Activated T-cell treated with anti-CD3 and anti-CD28 coated beads, Interleukin-2, amount 50 U/mL, for 24 hours (primary cell): Measurements from ENCODE around the gene SCYGR5.
"Not testable (repeated sequence)": the region's sequence is repeated elsewhere in the genome, so short reads cannot be mapped to it uniquely, and the experiment has no call there.

Experiments used
- DNase-seq: peaks from one replicate; pipeline ENCODE4 v3.0.0-alpha.2; 2020
- H3K27ac Mint-ChIP-seq: 2 replicates; pipeline ENCODE4 v1.8.0; 2020; ENCODE audit warnings: mild to moderate bottlenecking, mixed read lengths
- H3K27me3 Mint-ChIP-seq: 2 replicates; pipeline ENCODE4 v1.8.0; 2020; ENCODE audit warnings: mixed read lengths
- H3K36me3 Mint-ChIP-seq: 2 replicates; pipeline ENCODE4 v1.8.0; 2020; ENCODE audit warnings: low read depth, mixed read lengths
- H3K4me1 Mint-ChIP-seq: 2 replicates; pipeline ENCODE4 v1.8.0; 2020; ENCODE audit warnings: low read depth, mixed read lengths
- H3K4me3 Mint-ChIP-seq: 2 replicates; pipeline ENCODE4 v1.8.0; 2020; ENCODE audit warnings: mild to moderate bottlenecking, moderate library complexity, mixed read lengths
- H3K9me3 Mint-ChIP-seq: 2 replicates; pipeline ENCODE4 v1.8.0; 2020; ENCODE audit warnings: mixed read lengths

Gene SCYGR5

DNA sequence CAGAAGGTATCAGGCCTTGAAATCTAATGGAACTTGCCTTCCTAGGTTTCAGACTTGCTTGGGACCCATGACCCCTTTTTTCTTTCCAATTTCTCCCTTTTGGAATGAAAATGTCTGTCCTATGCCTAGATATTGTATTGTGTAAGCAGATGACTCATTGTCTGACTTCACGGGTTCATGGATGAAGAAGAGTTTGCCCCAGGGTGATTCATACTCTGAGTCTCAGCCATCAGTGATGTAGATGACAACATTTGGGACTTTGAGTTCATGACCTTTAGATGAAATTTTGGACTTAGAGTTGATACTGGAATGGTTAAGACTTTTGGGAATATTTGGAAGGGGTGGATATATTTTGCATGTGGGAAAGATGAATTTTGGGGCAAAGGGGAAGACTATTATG lies 11.2 kb upstream of the SCYGR5 start:
- Mint-ChIP-seq H3K4me1 (peaks cover 3% of the 10 kb centered on the region), H3K27ac (no peak overlapping the region), H3K9me3 (no peaks in the 10 kb centered on the region), H3K27me3 (peaks cover 5% of the 10 kb centered on the region), H3K4me3 (no peak overlapping the region), H3K36me3 (no peaks in the 10 kb centered on the region)
- DNase-seq: no peak

DNA sequence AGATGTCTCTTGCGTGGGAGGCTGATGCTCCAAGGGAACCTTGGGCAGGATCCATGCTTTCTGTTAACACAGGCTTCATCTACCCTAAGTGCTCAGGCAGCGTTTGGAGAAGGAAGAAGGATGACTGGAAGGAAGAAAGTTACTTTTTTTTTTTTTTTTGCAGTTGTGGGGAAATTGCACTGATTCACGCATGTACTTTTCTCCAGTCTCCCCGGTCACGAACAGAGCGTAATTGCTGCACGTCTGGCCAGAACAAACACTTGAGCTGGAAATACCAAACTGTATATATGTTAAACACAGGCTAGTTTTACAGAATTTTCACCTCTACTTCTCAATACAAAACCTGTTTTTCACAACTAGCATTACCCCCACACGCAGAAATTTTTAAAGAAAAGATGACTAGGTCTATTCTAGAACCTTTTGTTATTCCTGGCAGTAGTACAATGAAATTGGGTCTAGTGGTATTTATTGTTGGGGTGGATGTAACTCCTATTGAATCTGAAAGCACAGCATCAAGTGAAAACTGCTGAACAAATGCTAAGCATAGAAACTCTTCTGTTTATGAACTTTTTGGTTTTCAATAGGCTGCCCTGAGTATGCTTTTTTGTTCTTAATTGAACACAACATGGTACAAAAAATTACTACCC lies 9.3 kb upstream of the SCYGR5 start:
- no peak for DNase-seq
- Mint-ChIP-seq H3K4me3 (no peak overlapping the region), H3K27ac (no peak overlapping the region)

DNA sequence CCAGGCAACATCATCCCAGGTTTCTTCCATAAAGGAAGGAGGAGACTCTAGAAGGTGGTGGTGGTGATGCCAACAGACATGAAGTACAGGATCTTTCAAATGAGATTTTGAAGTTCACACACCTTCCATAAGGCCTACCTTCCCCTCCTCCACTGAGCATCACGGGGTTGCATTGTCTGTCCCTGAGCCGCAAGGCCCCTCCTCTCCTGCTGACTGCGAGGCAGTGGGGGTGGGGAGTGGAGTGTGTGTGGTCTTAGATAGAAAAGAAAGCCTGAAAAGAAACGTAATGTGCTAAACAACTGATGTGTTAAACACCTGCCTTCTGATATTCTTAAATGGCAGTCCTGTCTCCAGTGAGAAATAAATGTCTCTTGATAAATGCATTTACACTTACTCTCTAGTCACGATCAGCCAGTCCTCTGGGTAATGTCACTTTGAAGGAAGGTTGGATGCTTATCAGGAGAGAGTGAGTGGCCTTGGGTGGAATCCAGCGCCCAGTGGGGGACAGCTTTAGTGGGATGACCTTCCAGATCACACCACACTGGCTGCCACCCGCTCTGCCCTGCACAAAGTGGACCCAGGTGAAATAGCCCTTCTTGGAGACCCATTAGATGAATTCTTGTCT lies 5.5 kb upstream of the SCYGR5 start:
- no peak overlapping the region for H3K4me3 Mint-ChIP-seq
- no peaks in the 10 kb centered on the region for H3K4me1 Mint-ChIP-seq
- no peaks in the 10 kb centered on the region for H3K9me3 Mint-ChIP-seq
- no peaks in the 10 kb centered on the region for H3K36me3 Mint-ChIP-seq
- H3K27ac Mint-ChIP-seq: no peak overlapping the region
- DNase-seq: no peak
- peaks cover 3% of the 10 kb centered on the region for H3K27me3 Mint-ChIP-seq

More for the DNA sequence above, 9.3 kb upstream of the SCYGR5 start:
- H3K27me3 Mint-ChIP-seq: no peaks in the 10 kb centered on the region
- H3K4me1 Mint-ChIP-seq: peaks cover 3% of the 10 kb centered on the region
- no peaks in the 10 kb centered on the region for H3K36me3 Mint-ChIP-seq
- H3K9me3 Mint-ChIP-seq: no peaks in the 10 kb centered on the region

DNA sequence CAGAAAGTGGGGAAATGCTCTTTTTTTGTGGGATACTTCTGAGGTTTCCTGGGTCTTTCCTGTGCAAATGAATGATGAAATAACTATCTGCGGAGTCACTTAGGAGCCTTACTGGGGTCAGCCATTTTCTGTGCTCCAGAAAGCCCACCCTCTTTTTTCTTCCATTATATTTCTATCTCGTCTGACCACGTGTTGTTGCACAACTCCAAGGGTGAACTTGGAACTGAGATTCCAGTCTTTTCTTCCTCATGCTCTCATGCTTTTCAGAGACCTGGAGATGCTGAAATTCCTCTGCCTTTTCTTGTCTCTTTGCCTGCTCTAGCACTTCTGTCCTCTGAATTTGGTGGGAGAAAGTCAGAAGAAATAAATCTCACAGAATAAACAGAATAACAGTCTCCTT lies 4.8 kb upstream of the SCYGR5 start:
- Mint-ChIP-seq H3K27ac (no peak overlapping the region), H3K4me3 (no peak overlapping the region), H3K36me3 (no peaks in the 10 kb centered on the region), H3K27me3 (peaks cover 3% of the 10 kb centered on the region), H3K4me1 (no peaks in the 10 kb centered on the region), H3K9me3 (no peaks in the 10 kb centered on the region)
- no peak for DNase-seq

DNA sequence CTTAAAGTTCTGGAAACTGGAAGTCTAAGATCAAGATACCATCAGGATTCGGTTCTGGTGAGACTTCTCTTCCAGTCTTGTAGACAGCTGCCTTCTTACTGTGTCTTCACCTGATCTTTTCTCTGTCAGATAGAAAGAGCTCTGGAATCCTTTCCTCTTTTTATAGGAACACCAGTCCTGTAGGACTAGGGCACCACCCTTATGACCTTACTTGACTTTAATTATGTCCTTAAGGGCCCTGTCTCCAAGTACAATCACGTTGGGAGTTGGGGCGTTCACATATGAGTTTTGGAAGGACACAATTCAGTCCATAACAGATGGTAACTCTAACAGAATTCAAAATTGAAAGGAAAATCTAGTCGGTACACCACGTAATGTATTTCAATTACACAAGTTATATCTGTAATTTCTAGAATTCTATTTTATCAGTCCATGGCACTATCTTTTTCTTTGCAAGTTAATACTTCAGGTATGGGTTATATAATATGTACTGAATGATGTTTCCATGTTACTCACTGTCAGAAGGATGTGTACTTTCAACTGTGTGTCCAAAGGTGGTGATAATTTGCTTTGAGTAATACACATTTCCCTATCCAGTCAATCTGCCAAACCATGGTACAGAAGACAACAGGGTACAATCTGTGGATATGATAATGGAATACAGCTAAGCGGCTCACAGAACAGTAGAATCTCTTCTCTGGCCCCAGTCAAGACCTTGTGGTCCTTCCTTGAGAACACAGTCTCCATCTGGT lies 1.2 kb upstream of the SCYGR5 start:
- H3K4me3 Mint-ChIP-seq: no peak overlapping the region
- no peaks in the 10 kb centered on the region for H3K4me1 Mint-ChIP-seq
- DNase-seq: no peak
- H3K9me3 Mint-ChIP-seq: no peaks in the 10 kb centered on the region
- no peak overlapping the region for H3K27ac Mint-ChIP-seq
- peaks cover 3% of the 10 kb centered on the region for H3K27me3 Mint-ChIP-seq
- H3K36me3 Mint-ChIP-seq: no peaks in the 10 kb centered on the region

DNA sequence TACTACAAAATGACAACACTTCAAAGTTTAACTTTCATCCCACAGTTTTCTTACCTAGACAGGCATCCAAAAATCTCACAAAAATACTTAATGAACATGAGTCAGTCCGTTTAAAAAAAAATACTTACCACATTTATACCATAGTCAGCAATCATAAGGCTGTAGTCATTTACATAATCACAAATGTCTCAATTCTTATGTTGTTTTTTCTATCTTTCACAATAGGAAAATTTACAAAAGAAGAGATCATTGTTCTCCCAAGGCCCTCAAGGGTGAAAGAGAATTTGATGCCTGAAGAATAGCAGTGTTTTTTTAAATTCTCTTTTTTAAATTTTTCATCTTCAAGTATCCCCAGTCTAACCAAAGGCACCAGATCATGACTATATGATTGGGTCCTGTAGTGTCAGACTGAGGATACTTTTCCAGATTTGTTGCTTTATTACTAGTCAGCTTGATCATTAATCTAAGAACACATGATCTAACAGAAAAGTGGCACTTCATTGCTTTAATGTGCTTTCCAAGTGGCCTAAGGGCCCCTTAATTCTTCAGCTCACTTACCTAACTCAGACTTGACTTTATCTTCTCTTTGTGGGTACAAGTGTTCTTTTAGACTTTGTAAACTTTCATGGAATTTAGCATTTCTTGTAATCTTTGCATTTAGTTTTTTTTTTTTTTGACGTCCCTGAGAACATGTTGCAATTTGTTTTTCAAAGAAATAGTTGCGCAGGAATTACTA lies 4.7 kb downstream of the SCYGR5 start:
- H3K27ac Mint-ChIP-seq: no peak overlapping the region

DNA sequence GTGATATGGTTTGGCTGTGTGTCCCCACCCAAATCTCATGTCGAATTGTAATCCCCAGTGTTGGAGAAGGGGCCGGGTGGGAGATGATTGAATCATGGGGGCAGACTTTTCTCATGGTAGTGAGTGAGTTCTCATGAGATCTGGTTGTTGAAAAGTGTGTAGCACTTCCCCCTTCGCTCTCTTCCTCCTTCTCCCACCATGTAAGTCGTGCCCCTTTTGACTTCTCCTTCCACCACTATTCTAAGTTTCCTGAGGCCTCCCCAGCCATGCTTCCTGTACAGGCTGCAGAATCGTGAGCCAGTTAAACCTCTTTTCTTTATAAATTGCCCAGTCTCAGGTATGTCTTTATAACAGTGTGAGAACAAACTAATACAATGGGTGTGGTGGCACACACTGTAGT lies 7.0 kb downstream of the SCYGR5 start:
- not testable (repeated sequence) for H3K4me1 Mint-ChIP-seq, DNase-seq, H3K9me3 Mint-ChIP-seq, H3K36me3 Mint-ChIP-seq, H3K4me3 Mint-ChIP-seq, H3K27ac Mint-ChIP-seq
- peaks cover 14% of the 10 kb centered on the region for H3K27me3 Mint-ChIP-seq

More for the DNA sequence above, 4.7 kb downstream of the SCYGR5 start:
- Mint-ChIP-seq H3K27me3 (peaks cover 11% of the 10 kb centered on the region), H3K4me1 (no peaks in the 10 kb centered on the region), H3K36me3 (no peaks in the 10 kb centered on the region), H3K4me3 (no peak overlapping the region), H3K9me3 (no peaks in the 10 kb centered on the region)
- no peak for DNase-seq

DNA sequence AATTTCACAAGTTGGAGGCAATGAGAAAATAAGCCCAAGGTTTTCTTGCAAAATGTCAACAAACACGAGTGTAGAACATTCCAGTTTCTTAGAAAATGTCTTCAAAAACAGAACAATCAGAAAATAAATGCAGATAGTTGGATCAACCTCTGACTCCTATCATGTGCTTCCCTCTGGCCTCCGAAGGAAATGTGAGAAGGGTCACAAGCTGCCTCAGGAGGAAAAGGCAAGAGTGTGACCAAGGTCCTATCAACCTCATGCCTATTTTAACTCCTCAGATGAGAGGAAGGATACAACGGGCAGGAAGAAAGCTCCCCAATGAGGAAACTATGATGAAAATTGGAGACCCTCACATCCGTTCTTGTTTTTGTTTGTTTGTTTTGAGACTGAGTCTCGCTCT lies 7.9 kb downstream of the SCYGR5 start:
- no peak for DNase-seq
- Mint-ChIP-seq H3K4me3 (no peak overlapping the region), H3K4me1 (no peaks in the 10 kb centered on the region), H3K36me3 (no peaks in the 10 kb centered on the region), H3K27me3 (peaks cover 14% of the 10 kb centered on the region), H3K27ac (no peak overlapping the region), H3K9me3 (no peaks in the 10 kb centered on the region)

DNA sequence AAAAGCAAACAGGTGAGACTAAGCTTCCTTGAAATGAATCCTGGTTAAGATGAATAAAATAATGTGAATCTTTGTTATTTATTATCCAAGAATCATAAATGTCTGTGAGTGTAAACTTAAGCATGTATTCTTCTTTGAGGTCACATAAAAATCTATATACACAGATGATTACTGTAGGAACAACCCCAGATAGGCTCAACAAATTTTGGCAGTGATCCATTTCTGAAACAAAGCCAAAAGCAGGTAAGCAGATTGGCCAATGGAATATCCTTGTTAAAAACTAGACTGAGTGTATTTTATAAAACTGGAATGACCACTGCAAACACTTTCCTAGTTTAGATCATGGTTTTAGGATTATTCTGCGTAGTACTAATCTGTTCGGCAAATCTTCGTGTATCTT lies 11.3 kb downstream of the SCYGR5 start:
- H3K9me3 Mint-ChIP-seq: no peaks in the 10 kb centered on the region
- no peak overlapping the region for H3K4me3 Mint-ChIP-seq
- no peaks in the 10 kb centered on the region for H3K4me1 Mint-ChIP-seq
- no peak overlapping the region for H3K27ac Mint-ChIP-seq
- no peak for DNase-seq
- peaks cover 13% of the 10 kb centered on the region for H3K27me3 Mint-ChIP-seq
- H3K36me3 Mint-ChIP-seq: no peaks in the 10 kb centered on the region

DNA sequence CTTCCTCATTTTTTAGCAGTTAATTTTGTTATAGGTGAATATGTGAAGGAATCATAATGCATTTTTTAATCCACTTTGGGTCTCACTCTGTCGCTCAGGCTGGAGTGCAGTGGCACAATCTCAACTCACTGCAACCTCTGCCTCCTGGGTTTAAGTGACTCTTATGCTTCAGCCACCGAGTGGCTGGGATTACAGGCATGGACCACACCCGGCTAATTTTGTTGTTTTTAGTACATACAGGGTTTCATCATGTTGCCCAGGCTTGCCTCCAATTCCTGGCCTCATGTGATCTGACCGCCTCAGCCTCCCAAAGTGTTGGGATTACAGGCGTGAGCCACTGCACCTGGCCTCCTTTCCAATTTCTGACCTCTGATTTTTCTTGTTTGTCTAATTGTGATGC lies 17.7 kb downstream of the SCYGR5 start:
- Mint-ChIP-seq H3K36me3 (no peaks in the 10 kb centered on the region), H3K27me3 (peaks cover 23% of the 10 kb centered on the region), H3K27ac (no peak overlapping the region), H3K4me1 (no peaks in the 10 kb centered on the region), H3K9me3 (no peaks in the 10 kb centered on the region), H3K4me3 (no peak overlapping the region)
- no peak for DNase-seq

DNA sequence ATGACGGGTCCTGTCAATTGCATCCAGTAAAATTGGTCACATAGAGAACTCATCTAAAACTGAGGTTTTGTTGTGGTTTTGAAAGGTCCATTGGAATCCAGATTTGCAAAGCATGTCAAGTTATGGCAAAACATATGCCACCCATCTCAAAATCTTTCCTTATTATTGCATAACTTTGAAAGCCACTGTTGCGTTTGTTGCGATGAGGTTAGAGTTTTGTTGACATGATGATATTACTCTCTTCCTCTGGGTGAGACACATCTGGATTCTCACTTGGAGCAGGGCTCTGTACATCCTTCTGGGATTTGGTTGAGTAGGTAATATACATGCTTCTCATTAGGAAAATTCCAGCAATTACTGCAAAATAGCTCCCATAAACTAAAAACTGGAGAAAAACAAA lies 20.6 kb downstream of the SCYGR5 start:
- Mint-ChIP-seq H3K9me3 (no peaks in the 10 kb centered on the region), H3K4me1 (no peaks in the 10 kb centered on the region), H3K27me3 (peaks cover 31% of the 10 kb centered on the region), H3K36me3 (no peaks in the 10 kb centered on the region), H3K4me3 (no peak overlapping the region), H3K27ac (no peak overlapping the region)
- DNase-seq: no peak

DNA sequence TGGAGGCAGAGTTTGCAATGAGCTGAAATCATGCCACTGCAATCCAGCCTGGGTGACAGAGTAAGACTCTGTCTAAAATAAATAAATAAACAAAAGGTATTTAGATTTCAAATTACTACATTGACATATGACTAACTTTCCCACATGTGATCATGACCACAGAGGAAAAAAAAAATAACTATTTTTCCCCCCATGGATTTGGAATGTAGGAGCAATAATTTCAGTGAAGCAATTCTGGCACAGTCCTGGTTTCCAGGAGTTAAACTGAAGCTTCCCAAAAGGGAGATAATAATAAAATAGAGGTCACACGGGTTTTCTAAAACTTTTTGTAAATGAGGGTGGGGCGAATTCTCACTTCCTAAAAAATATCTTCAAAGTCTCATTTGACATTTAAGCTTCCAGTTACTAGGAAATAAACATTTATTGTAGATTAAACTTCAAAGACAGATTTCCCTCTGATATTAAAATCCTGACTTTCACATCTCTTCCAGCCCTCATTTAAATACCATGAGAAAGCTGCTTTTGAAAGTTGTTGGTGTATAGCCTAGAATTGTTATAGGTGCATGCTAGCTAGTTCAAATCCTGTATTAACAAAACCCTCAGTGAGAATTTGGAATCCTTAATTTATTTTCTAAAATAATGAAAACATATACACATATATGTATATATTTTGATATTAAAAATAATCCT lies 30.5 kb downstream of the SCYGR5 start:
- H3K4me3 Mint-ChIP-seq: no peak overlapping the region
- H3K36me3 Mint-ChIP-seq: no peaks in the 10 kb centered on the region
- H3K27me3 Mint-ChIP-seq: peaks cover 14% of the 10 kb centered on the region
- H3K9me3 Mint-ChIP-seq: no peaks in the 10 kb centered on the region
- H3K4me1 Mint-ChIP-seq: no peaks in the 10 kb centered on the region
- DNase-seq: no peak
- no peak overlapping the region for H3K27ac Mint-ChIP-seq

DNA sequence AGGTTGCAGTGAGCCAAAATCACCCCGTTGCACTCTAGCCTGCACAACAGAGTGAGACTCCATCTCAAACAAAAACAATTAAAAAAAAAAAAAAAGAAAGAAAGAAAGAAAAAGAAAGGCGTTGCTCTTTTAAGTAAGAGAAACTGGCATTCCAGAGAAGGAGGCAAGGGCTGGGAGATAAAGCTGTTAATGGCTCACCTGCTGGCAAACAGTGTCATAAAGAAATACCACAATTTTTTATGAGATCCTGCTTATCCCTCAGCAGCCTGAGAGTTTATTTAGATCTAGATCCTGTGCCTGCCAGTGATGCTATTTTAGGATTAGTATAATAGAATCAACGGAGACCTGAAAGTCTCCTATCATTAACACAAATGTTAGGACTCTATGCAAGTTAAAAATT lies 35.0 kb downstream of the SCYGR5 start:
- Mint-ChIP-seq H3K9me3 (no peaks in the 10 kb centered on the region), H3K27ac (no peak overlapping the region), H3K4me3 (no peak overlapping the region), H3K36me3 (no peaks in the 10 kb centered on the region), H3K4me1 (no peaks in the 10 kb centered on the region), H3K27me3 (peaks cover 22% of the 10 kb centered on the region)
- no peak for DNase-seq

DNA sequence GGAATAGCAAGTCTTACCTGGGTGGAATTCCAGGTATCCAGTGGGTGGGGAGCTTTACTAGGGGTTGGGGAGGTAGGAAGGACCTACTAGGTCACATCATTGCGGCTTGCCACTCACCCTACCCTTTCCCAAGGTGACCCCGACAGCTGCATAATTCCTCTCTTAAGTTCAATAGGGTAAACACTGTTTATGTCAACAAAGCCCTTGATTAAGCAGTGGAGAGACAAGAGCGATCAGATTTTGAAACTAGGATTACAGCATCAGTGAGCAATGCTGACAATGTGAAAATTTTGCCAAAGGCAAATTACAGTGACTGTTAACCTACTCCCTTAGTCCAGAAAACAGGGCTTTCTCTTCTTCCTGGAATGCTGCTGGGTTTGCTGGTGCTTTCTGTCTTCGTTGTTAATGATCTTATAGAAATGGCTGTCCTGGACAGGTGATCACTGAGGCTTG lies 36.7 kb downstream of the SCYGR5 start:
- Mint-ChIP-seq H3K9me3 (no peaks in the 10 kb centered on the region), H3K36me3 (no peaks in the 10 kb centered on the region), H3K27me3 (peaks cover 22% of the 10 kb centered on the region), H3K4me1 (no peaks in the 10 kb centered on the region), H3K27ac (no peak overlapping the region), H3K4me3 (no peak overlapping the region)
- no peak for DNase-seq
